Neural progenitor cell (in vitro differentiated cells): ENCODE data around the gene EMILIN2.

ENCODE experiments used
- CTCF ChIP-seq: fragments of 200-600 bp; sonication (generic); IDR thresholded peaks from 2 replicates; pipeline ENCODE4 v1.5.1; 2017; ENCODE audit warnings: antibody characterized with exemption, mild to moderate bottlenecking
- EZH2 ChIP-seq: fragments of 200-600 bp; sonication (generic); IDR thresholded peaks from 2 replicates; pipeline ENCODE4 v1.6.1; 2017; ENCODE audit warnings: antibody characterized with exemption, mild to moderate bottlenecking, moderate library complexity
- EZH2phosphoT487 ChIP-seq: fragments of 200-600 bp; sonication (generic); IDR thresholded peaks from 2 replicates; pipeline ENCODE4 v1.6.1; 2017; ENCODE audit warnings: antibody characterized with exemption

- no peak for TF ChIP-seq CTCF
- TF ChIP-seq EZH2, result no peak
- TF ChIP-seq EZH2phosphoT487, result no peak
Measured at GRCh38 chr18:2907550-2908135, 60.8 kb downstream of the EMILIN2 start.
